A204.1 (cell line): ENCODE results near the gene RARB.

Experiments
- FAIRE-seq: peaks from 2 replicates; lab custom pipeline; 2012; peaks lifted over from hg19 to GRCh38; lab: Jason Lieb, UNC

RARB gene

DNA sequence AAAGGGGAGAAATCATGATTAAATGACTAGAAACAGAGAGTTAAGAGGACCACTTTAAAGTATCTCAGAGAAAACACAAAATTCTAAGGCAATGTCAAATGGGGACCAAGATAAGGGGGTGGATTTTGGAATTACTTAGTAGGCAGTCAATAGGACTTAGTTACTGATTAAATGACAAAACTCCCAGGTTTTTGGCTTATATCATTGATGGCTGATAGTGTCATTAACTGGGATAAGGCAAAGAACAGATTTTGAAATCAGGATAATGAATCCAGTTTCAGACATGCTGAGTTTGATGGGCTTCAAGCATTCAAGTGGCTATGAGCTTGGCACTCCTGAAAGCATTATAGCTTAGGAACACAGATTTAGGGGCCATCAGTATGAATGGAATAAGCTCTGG lies 182.7 kb downstream of the RARB start:
- no peak for FAIRE-seq

DNA sequence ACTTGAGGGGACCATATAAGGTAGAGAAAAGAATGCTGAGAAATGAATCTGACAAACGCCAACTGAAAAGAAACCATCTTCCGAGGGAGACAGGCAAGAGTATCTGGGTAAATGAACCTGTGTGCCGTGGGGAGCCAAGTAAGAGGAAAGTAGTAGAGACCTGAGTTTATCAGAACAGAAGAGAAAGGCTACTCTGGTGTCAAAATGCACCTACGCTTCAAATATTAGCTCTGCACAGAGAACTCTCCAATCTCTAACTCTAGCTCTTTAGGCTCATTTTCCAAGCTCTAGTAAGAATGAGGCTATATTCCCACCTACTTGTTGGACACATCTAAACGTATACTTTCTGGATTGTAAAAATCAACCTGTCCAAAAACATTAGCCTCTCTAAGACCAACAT lies 183.1 kb downstream of the RARB start:
- FAIRE-seq, result no peak

DNA sequence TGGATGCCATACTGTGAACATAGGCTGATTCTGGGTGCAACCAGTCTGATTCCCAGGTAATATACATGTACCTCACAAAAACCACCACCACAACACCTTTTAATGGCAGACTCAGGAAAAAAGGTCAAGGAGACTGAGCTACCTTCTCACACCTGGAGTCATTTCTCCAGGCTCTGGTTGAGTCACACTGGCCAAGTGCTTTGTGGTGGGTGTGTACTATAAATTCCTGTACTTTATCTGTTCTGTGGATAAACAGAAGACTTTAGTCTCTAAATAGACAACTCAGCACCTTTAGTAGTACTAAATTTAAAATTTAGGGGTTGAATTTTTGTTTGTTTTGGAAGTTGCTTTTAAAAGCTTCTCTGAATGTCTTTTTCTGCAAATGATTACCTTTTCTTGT lies 190.0 kb downstream of the RARB start:
- no peak for FAIRE-seq

DNA sequence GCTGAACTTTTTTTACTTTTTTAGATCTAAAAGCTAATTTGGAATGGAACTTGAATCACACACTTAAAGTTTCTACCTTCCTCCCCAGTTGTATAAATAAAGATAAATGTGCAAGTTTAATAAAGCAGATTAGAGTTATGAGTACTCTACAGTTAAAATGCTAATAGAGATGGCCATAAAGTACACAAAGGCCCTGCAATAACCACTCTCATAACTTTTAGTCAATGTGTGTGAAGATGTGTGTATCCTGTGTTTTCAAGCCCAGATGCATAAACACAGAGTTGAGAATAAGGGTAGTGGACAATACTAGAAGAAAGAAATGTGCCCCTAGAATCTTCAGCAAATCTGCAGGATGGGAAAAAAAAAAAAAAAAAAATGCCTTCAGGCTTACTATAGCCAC lies 191.3 kb downstream of the RARB start:
- FAIRE-seq, result no peak

DNA sequence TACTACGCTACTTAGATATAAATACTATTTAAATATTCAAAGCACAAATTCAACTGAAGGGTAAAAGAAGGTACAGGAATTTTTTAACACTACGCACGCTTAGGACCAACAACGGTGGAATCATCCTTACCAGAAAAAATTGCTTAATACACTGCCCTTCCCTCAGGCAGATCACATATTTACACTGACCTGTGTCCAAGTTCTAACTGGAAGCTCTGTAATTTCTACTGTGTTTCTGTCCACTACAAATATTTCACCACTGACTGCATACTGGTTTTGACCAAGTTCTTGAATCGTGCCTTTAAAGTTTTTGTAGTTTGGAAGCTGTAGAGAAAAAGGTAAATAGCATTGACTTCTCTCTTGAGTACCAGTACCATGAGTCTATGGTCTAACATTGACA lies 192.4 kb downstream of the RARB start:
- FAIRE-seq, result no peak

DNA sequence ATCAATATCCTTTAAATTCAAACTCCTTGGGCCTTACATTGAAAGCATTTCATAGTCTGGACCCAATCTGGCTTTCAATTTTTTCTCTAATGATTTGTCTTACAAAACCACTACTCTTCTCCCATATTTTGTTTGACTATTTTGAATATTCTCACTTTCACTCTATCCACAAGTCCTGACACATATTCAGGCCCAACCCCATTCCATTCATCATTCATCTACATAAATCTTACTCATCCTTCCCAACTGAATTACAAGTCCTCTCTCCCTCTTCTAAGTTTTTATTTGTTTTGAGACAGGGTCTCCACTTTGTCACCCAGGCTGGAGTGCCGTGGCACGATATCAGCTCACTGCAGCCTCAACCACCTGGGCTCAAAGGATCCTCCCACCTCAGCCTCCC lies 193.0 kb downstream of the RARB start:
- FAIRE-seq, result no peak

DNA sequence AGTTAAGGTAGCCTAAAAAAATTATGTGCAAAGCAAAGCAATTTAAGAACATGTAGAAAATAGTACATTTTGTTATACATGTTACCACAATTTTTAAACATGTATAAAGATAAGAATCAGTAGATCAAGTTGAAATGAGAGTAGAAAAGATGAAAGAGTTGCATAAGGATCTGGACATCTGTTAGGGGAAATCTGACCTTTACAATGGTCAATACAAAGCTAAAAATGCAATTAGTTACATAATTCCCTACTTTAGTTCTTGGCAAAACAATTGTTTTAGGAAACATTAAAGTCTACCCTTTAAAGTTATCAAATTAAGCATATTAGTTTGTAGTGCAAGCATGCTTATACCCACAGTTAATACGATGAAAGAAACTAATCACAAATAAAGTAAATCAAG lies 203.9 kb downstream of the RARB start:
- FAIRE-seq, result no peak

DNA sequence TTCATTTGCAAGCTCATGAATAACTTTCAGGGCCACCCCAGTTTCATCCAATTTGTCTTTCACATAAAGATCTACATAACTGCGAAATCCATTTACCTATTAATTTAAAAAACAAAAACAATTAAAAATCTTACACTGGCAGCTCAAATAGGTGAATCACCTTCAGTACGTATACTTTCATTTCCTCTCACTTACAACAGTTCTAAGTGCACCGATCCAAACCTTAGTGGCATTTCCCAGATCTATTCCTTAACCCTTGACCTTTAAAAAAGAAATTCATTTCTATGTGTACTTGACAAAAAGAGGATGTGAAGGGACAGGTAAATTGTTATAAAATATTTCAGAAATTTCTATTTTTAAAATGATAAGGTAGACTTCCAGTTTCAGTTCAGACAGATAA lies 205.9 kb downstream of the RARB start:
- no peak for FAIRE-seq

DNA sequence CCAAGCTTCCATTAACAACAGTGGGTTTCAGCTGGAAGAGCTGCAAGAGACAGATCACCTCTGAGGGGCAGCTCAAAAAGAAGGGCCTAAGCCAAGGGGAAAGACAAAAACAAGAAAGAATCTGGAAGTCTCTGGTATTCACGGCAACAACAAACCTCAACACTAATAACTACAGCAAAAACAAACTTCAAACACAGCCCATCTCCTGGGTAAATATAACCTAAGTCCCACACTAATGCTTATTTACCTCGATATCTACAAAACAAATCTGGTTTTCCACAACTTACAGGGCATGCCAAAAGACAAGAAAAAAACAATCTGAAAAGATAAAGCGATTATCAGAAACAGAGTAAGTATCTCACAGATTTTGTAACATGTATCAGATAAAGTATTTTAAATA lies 207.0 kb downstream of the RARB start:
- no peak for FAIRE-seq
